GM19463 (cell line): ENCODE measurements around the gene DCT.

ENCODE experiments used
- ATAC-seq: cut with Tn5 transposase; IDR thresholded peaks from one replicate; pipeline ENCODE4 v1.9.1; 2021; ENCODE audit warnings: mild to moderate bottlenecking, moderate library complexity; ENCODE audit not compliant: unreplicated experiment

DCT gene

GRCh38 chr13:94454906-94455305 lies 24.6 kb downstream of the DCT start:
- no peak for ATAC-seq

- ATAC-seq = no peak
These were observed 25.1 kb downstream of the DCT start for GRCh38 chr13:94454334-94454733.

- ATAC-seq = no peak
These were observed 34.7 kb downstream of the DCT start for GRCh38 chr13:94444826-94445225.

GRCh38 chr13:94435604-94436226 lies 43.8 kb downstream of the DCT start:
- peak; percentile 41 for ATAC-seq

GRCh38 chr13:94433055-94433961 lies 46.2 kb downstream of the DCT start:
- peak; percentile 54 for ATAC-seq

GRCh38 chr13:94431987-94432386 lies 47.5 kb downstream of the DCT start:
- no peak for ATAC-seq

- no peak for ATAC-seq
These were observed 47.9 kb downstream of the DCT start for GRCh38 chr13:94431574-94431973.

- no peak for ATAC-seq
These were observed 52.0 kb downstream of the DCT start for GRCh38 chr13:94427313-94427953.

GRCh38 chr13:94419925-94420305 lies 59.6 kb downstream of the DCT start:
- no peak for ATAC-seq

- ATAC-seq = peak; percentile 71
These were observed 60.1 kb downstream of the DCT start for GRCh38 chr13:94419304-94419924.

- ATAC-seq = no peak
These were observed 62.2 kb downstream of the DCT start for GRCh38 chr13:94417294-94417693.

GRCh38 chr13:94416454-94417080 lies 62.9 kb downstream of the DCT start:
- ATAC-seq = no peak

- no peak for ATAC-seq
These were observed 63.8 kb downstream of the DCT start for GRCh38 chr13:94415500-94416237.

GRCh38 chr13:94414708-94415107 lies 64.8 kb downstream of the DCT start:
- no peak for ATAC-seq

GRCh38 chr13:94414141-94414540 lies 65.3 kb downstream of the DCT start:
- ATAC-seq = no peak

- ATAC-seq = no peak
These were observed 65.9 kb downstream of the DCT start for GRCh38 chr13:94413598-94413944.

- ATAC-seq = no peak
These were observed 66.4 kb downstream of the DCT start for GRCh38 chr13:94412870-94413597.

GRCh38 chr13:94411747-94412146 lies 67.7 kb downstream of the DCT start:
- no peak for ATAC-seq

- no peak for ATAC-seq
These were observed 71.0 kb downstream of the DCT start for GRCh38 chr13:94408314-94409036.
